Testis (tissue), 3 donors: Measurements from ENCODE around the gene PCYT2. TPM values are rescaled to one million over a fixed set of nuclear protein-coding genes. Genes with fewer than 3 reads are reported as not detected.

Source experiments
- DNase-seq: peaks from one replicate; pipeline ENCODE4 v3.0.0-alpha.2; 2019
- H3K27ac ChIP-seq, 2 donors: fragments of 200-600 bp; sonication (generic); one replicate each; pipeline ENCODE4 v1.5.1; 2019
- H3K27me3 ChIP-seq: fragments of 200-600 bp; sonication (generic); one replicate; pipeline ENCODE4 v1.5.1; 2019
- H3K36me3 ChIP-seq: fragments of 200-600 bp; sonication (generic); one replicate; pipeline ENCODE4 v1.5.1; 2017; ENCODE audit warnings: low read depth; ENCODE audit errors: missing control alignments
- H3K4me1 ChIP-seq: fragments of 200-600 bp; sonication (generic); one replicate; pipeline ENCODE4 v1.5.1; 2019
- H3K4me3 ChIP-seq, 2 donors: fragments of 200-600 bp; sonication (generic); one replicate each; pipeline ENCODE4 v1.5.1; 2017 to 2019
- H3K9me3 ChIP-seq: fragments of 200-600 bp; sonication (generic); one replicate; pipeline ENCODE4 v1.5.1; 2017
- POLR2A ChIP-seq: fragments of 450-650 bp; IDR thresholded peaks from one replicate; pipeline ENCODE4 v1.6.1; 2017; ENCODE audit warnings: antibody characterized with exemption, mild to moderate bottlenecking, moderate library complexity
- WGBS, 2 donors: methylation state at CpG; one replicate each; pipeline ENCODE4 v1.1.5; 2018; 5-methylcytosine and 5-hydroxymethylcytosine counted together
- intact Hi-C: fragments of 100-400 bp; cut with DNase I; formaldehyde crosslinking; loops from one replicate; pipeline ENCODE4 v1.15.1; 2023; ENCODE audit warnings: low total_unique reads
- polyA plus RNA-seq: library from polyadenylated mRNA; stranded (reverse); fragments of 350-450 nt; fragmentation: Illumina TruSeq; extraction: RNeasy Lipid Tissue Mini Kit (QIAGEN cat#74804); gene quantifications from one replicate; pipeline ENCODE4 v1.2.3, GENCODE V29; 2014; ENCODE audit warnings: low read depth, low replicate concordance; ENCODE audit not compliant: insufficient read depth
- total RNA-seq, 2 donors: library from RNA; depleted of rRNA; stranded (reverse); fragments of >200 nt; gene quantifications; one replicate each; pipeline ENCODE4 v1.2.3, GENCODE V29; 2016
- TF ChIP-seq, protein P1 (sequence below), 3 experiments: fragments of 450-650 bp in 2 of 3; fragments of 200-600 bp in 1 of 3; sonication (generic) in 1 of 3; IDR thresholded peaks; one replicate each; pipeline ENCODE4 v1.5.1; 2016 to 2019; ENCODE audit warnings: antibody characterized with exemption in 3 of 3, mild to moderate bottlenecking in 2 of 3, moderate library complexity in 1 of 3

Gene PCYT2
- total and polyA plus RNA-seq, 3 donors from 2014 or later, result 171 to 488 (median 438) TPM

GRCh38 chr17:81858170-81858966 is 52.8 kb downstream of the PCYT2 start:
- Histone ChIP-seq H3K27me3 (no peaks in the 10 kb centered on the region), H3K4me1 (peaks cover 24% of the 10 kb centered on the region), H3K27ac (no peak overlapping the region), H3K9me3 (no peaks in the 10 kb centered on the region), H3K4me3 (no peak overlapping the region), H3K36me3 (no peaks in the 10 kb centered on the region)
- intact Hi-C loops, result no loop called here
- DNase-seq, result no peak
- TF ChIP-seq, protein P1, sequence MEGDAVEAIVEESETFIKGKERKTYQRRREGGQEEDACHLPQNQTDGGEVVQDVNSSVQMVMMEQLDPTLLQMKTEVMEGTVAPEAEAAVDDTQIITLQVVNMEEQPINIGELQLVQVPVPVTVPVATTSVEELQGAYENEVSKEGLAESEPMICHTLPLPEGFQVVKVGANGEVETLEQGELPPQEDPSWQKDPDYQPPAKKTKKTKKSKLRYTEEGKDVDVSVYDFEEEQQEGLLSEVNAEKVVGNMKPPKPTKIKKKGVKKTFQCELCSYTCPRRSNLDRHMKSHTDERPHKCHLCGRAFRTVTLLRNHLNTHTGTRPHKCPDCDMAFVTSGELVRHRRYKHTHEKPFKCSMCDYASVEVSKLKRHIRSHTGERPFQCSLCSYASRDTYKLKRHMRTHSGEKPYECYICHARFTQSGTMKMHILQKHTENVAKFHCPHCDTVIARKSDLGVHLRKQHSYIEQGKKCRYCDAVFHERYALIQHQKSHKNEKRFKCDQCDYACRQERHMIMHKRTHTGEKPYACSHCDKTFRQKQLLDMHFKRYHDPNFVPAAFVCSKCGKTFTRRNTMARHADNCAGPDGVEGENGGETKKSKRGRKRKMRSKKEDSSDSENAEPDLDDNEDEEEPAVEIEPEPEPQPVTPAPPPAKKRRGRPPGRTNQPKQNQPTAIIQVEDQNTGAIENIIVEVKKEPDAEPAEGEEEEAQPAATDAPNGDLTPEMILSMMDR (IDR thresholded peaks at IDR 0.05), result no peak
- TF ChIP-seq POLR2A, result no peak
- 82 to 89% methylated on average over 25 to 30 of the region's 30 CpGs for WGBS, 2 donors

DNA sequence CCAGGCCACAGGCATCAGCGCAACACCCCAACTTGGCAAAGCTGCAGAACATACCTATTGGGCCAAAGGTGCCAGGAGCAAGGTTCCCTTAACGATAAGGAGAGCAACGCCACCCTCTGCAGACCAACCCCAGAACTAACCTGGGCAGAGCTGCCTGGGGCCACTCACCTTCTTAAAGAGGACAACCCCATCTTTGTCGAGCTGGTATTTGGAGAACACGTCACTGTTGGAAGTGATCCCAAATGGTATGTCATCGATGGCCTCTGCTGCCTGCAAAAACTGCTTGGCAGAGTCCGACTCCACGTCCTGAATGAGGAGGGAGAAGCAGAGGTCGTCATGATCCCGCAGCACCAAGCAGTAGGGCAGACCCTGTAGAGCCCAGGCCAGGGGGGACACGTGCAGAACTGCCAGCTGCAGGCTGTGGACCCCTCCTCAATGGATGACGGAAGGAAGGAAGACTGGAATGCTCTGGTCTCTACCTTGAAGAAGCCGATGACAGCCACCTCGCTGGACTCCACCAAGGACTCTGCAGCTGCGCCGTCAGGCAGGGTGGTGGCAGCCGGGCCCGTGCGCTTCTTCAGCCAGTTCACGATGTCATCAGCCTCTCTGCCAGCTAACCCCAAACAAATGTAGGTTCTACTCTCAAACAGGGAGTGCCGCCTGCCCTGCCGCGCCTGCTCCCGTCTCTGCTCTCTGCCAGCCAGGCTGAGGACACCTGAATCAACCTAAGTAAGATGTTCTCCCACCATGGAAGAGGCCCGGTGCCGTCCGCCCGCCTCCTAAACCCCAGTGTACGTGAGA is 56.0 kb downstream of the PCYT2 start:
- TF ChIP-seq, protein P1 (IDR thresholded peaks at IDR 0.05), result no peak
- TF ChIP-seq POLR2A, result no peak
- no peak for DNase-seq
- no peak overlapping the region for H3K4me3 ChIP-seq
- no peaks in the 10 kb centered on the region for H3K9me3 ChIP-seq
- peaks cover 12% of the 10 kb centered on the region for H3K4me1 ChIP-seq
- no peaks in the 10 kb centered on the region for H3K27me3 ChIP-seq
- no peak overlapping the region for H3K27ac ChIP-seq
- WGBS, 2 donors, result 81 to 87% methylated on average over 26 to 29 of the region's 29 CpGs
- intact Hi-C loops, result no loop called here
- H3K36me3 ChIP-seq, result no peaks in the 10 kb centered on the region

DNA sequence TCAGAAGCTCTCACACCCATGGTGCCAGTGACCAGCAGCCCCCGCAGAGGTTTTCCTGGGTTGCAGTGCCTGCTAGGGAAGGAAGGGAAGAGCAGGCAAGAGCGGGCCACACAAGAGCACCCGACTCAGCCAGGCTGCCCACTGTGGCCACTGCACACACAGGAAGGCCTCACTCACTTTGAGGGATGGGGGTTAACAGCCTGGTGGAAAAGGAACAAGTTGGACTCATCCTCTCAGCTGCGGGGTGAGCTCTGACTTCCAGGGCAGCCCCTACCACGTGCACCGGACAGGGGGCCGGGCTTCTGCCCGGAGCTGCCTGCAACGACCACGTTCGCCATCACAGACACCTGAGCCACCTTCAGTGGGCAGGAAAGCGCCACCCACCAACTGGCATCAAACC is 59.0 kb downstream of the PCYT2 start:
- intact Hi-C loops, result no loop called here

GRCh38 chr17:81851423-81851822 is 59.8 kb downstream of the PCYT2 start:
- Histone ChIP-seq H3K27ac (no peak overlapping the region), H3K4me1 (no peaks in the 10 kb centered on the region), H3K36me3 (no peaks in the 10 kb centered on the region), H3K4me3 (no peak overlapping the region), H3K9me3 (no peaks in the 10 kb centered on the region), H3K27me3 (no peaks in the 10 kb centered on the region)
- TF ChIP-seq POLR2A, result no peak
- TF ChIP-seq, protein P1 (IDR thresholded peaks at IDR 0.05), result no peak
- 98 to 100% methylated on average over 7 to 16 of the region's 16 CpGs for WGBS, 2 donors
- DNase-seq, result no peak
- intact Hi-C loops, result no loop called here

More for the DNA sequence above, 59.0 kb downstream of the PCYT2 start:
- Histone ChIP-seq H3K4me3 (no peak overlapping the region), H3K36me3 (no peaks in the 10 kb centered on the region), H3K27me3 (no peaks in the 10 kb centered on the region), H3K9me3 (no peaks in the 10 kb centered on the region), H3K4me1 (no peaks in the 10 kb centered on the region), H3K27ac (no peak overlapping the region)
- TF ChIP-seq POLR2A, result no peak
- TF ChIP-seq, protein P1 (IDR thresholded peaks at IDR 0.05), result no peak
- no peak for DNase-seq
- 84 to 100% methylated on average over 3 to 12 of the region's 12 CpGs for WGBS, 2 donors

Other genes with a start within 250 kb of the PCYT2 start
- 10 to 100 TPM; 40.9 to 48.3 TPM for gene OXLD1, start 244.8 kb downstream of the PCYT2 start, total RNA-seq
- gene OXLD1, start 244.8 kb downstream of the PCYT2 start, polyA plus RNA-seq, result 45.2 TPM
- gene CCDC137, start 244.7 kb downstream of the PCYT2 start, total RNA-seq, result 10 to 100 TPM; 19.0 to 19.9 TPM
- 18.6 TPM for gene CCDC137, start 244.7 kb downstream of the PCYT2 start, polyA plus RNA-seq
- 10 to 100 TPM; 35.7 to 44.2 TPM for gene ARL16, start 227.6 kb downstream of the PCYT2 start, total RNA-seq
- 55.8 TPM for gene ARL16, start 227.6 kb downstream of the PCYT2 start, polyA plus RNA-seq
- 100 to 1,000 TPM; 154 to 160 TPM for gene HGS, start 227.4 kb downstream of the PCYT2 start, total RNA-seq
- gene HGS, start 227.4 kb downstream of the PCYT2 start, polyA plus RNA-seq, result 182 TPM
- gene MRPL12, start 208.0 kb downstream of the PCYT2 start, total RNA-seq, result 10 to 100 TPM; 57.2 to 58.0 TPM
- gene MRPL12, start 208.0 kb downstream of the PCYT2 start, polyA plus RNA-seq, result 54.7 TPM
- gene SLC25A10, start 199.1 kb downstream of the PCYT2 start, total RNA-seq, result 10 to 100 TPM; 30.0 to 42.0 TPM
- 51.4 TPM for gene SLC25A10, start 199.1 kb downstream of the PCYT2 start, polyA plus RNA-seq
- gene GCGR, start 107.2 kb downstream of the PCYT2 start, total RNA-seq, result 1 to 10 TPM; 1.3 to 1.5 TPM
- 0.88 TPM for gene GCGR, start 107.2 kb downstream of the PCYT2 start, polyA plus RNA-seq
- gene MCRIP1, start 78.1 kb downstream of the PCYT2 start, total RNA-seq, result 100 to 1,000 TPM; 160 to 181 TPM
- gene MCRIP1, start 78.1 kb downstream of the PCYT2 start, polyA plus RNA-seq, result 206 TPM
- 1 to 10 TPM; 1.6 to 1.9 TPM for gene PPP1R27, start 76.3 kb downstream of the PCYT2 start, total RNA-seq
- gene PPP1R27, start 76.3 kb downstream of the PCYT2 start, polyA plus RNA-seq, result 7.5 TPM
- 100 to 1,000 TPM; 205 to 230 TPM for gene P4HB, start 50.9 kb downstream of the PCYT2 start, total RNA-seq
- gene P4HB, start 50.9 kb downstream of the PCYT2 start, polyA plus RNA-seq, result 213 TPM
- 100 to 1,000 TPM; 135 to 161 TPM for gene ARHGDIA, start 40.1 kb downstream of the PCYT2 start, total RNA-seq
- 201 TPM for gene ARHGDIA, start 40.1 kb downstream of the PCYT2 start, polyA plus RNA-seq
- 100 to 1,000 TPM; 114 to 124 TPM for gene ALYREF, start 19.8 kb downstream of the PCYT2 start, total RNA-seq
- 140 TPM for gene ALYREF, start 19.8 kb downstream of the PCYT2 start, polyA plus RNA-seq
- 100 to 1,000 TPM; 191 to 198 TPM for gene ANAPC11, start 19.7 kb downstream of the PCYT2 start, total RNA-seq
- gene ANAPC11, start 19.7 kb downstream of the PCYT2 start, polyA plus RNA-seq, result 195 TPM
- 10 to 100 TPM; 22.7 to 27.3 TPM for gene NPB, start 9.2 kb downstream of the PCYT2 start, total RNA-seq
- 1.8 TPM for gene NPB, start 9.2 kb downstream of the PCYT2 start, polyA plus RNA-seq
- gene SIRT7, start 6.8 kb upstream of the PCYT2 start, total RNA-seq, result 10 to 100 TPM; 48.4 to 59.3 TPM
- 34.1 TPM for gene SIRT7, start 6.8 kb upstream of the PCYT2 start, polyA plus RNA-seq
- gene MAFG, start 16.3 kb upstream of the PCYT2 start, total RNA-seq, result 10 to 100 TPM; 31.7 to 36.9 TPM
- 21.8 TPM for gene MAFG, start 16.3 kb upstream of the PCYT2 start, polyA plus RNA-seq
- gene PYCR1, start 25.9 kb upstream of the PCYT2 start, total RNA-seq, result 10 to 100 TPM; 13.8 to 19.2 TPM
- gene PYCR1, start 25.9 kb upstream of the PCYT2 start, polyA plus RNA-seq, result 28.9 TPM
- gene MYADML2, start 35.8 kb upstream of the PCYT2 start, total RNA-seq, result under 1 TPM; 0.16 to 0.25 TPM
- 0.57 TPM for gene MYADML2, start 35.8 kb upstream of the PCYT2 start, polyA plus RNA-seq
- 10 to 100 TPM in 1 of 2 donors, 1 to 10 TPM in 1; 9.5 to 13.2 TPM for gene NOTUM, start 49.8 kb upstream of the PCYT2 start, total RNA-seq
- gene NOTUM, start 49.8 kb upstream of the PCYT2 start, polyA plus RNA-seq, result 5.1 TPM
- gene ASPSCR1, start 66.2 kb upstream of the PCYT2 start, total RNA-seq, result 10 to 100 TPM; 46.2 to 49.7 TPM
- 40.5 TPM for gene ASPSCR1, start 66.2 kb upstream of the PCYT2 start, polyA plus RNA-seq
- 10 to 100 TPM; 43.5 to 51.8 TPM for gene CENPX, start 111.5 kb upstream of the PCYT2 start, total RNA-seq
- gene CENPX, start 111.5 kb upstream of the PCYT2 start, polyA plus RNA-seq, result 43.0 TPM
- gene LRRC45, start 111.9 kb upstream of the PCYT2 start, total RNA-seq, result 10 to 100 TPM; 10.7 to 12.8 TPM
- 5.7 TPM for gene LRRC45, start 111.9 kb upstream of the PCYT2 start, polyA plus RNA-seq
- 100 to 1,000 TPM in 1 of 2 donors, 10 to 100 TPM in 1; 74.3 to 102 TPM for gene RAC3, start 120.3 kb upstream of the PCYT2 start, total RNA-seq
- 42.3 TPM for gene RAC3, start 120.3 kb upstream of the PCYT2 start, polyA plus RNA-seq
- gene DCXR, start 126.3 kb upstream of the PCYT2 start, total RNA-seq, result 100 to 1,000 TPM; 134 to 188 TPM
- gene DCXR, start 126.3 kb upstream of the PCYT2 start, polyA plus RNA-seq, result 109 TPM
- gene RFNG, start 140.4 kb upstream of the PCYT2 start, total RNA-seq, result 100 to 1,000 TPM in 1 of 2 donors, 10 to 100 TPM in 1; 73.3 to 102 TPM
- gene RFNG, start 140.4 kb upstream of the PCYT2 start, polyA plus RNA-seq, result 50.5 TPM
- gene GPS1, start 140.5 kb upstream of the PCYT2 start, total RNA-seq, result 100 to 1,000 TPM; 170 to 190 TPM
- gene GPS1, start 140.5 kb upstream of the PCYT2 start, polyA plus RNA-seq, result 178 TPM
- 100 to 1,000 TPM; 117 to 132 TPM for gene DUS1L, start 154.4 kb upstream of the PCYT2 start, total RNA-seq
- gene DUS1L, start 154.4 kb upstream of the PCYT2 start, polyA plus RNA-seq, result 127 TPM
- gene FASN, start 186.8 kb upstream of the PCYT2 start, total RNA-seq, result 10 to 100 TPM; 76.2 to 93.0 TPM
- 47.6 TPM for gene FASN, start 186.8 kb upstream of the PCYT2 start, polyA plus RNA-seq